Measurements from ENCODE around the gene TBX20. TPM values are rescaled to one million over a fixed set of nuclear protein-coding genes. Genes with fewer than 3 reads are reported as not detected.
"Not testable (repeated sequence)": the region's sequence is repeated elsewhere in the genome, so short reads cannot be mapped to it uniquely, and the experiment has no call there.

TBX20 gene
- total and polyA plus RNA-seq, 2 of the 8 experiments (the other 6 are each of a cell fraction or from before 2014, with no cell fraction given) = 0.08 to 0.26 TPM

- H3K27me3 ChIP-seq (replicated peaks in 1 of 4; ENCODE audit: control insufficient read depth in 3 of 4, extremely low read depth in 1 of 4, insufficient read depth in 3 of 4, low read length in 3 of 4); H4K20me1 ChIP-seq (replicated peaks in 1 of 2; ENCODE audit: control insufficient read depth in 1 of 2, insufficient read depth in 2 of 2, low read length in 2 of 2); H3K4me1 ChIP-seq (replicated peaks in 1 of 4; ENCODE audit: control insufficient read depth in 3 of 4, insufficient read depth in 4 of 4, low read length in 3 of 4); FAIRE-seq; H2BK5ac ChIP-seq (ENCODE audit: low read depth, low read length); H4K5ac ChIP-seq (ENCODE audit: insufficient read length, low read depth, low read length); H2AK5ac ChIP-seq (ENCODE audit: low read depth, low read length); H3K4me2 ChIP-seq (ENCODE audit: insufficient read depth in 1 of 2, low read depth in 2 of 2, low read length in 2 of 2); H3K4ac ChIP-seq (replicated peaks; ENCODE audit: insufficient read length, low read depth, low read length); H4K8ac ChIP-seq (ENCODE audit: extremely low read depth, insufficient read depth, low read length); H3K4me3 ChIP-seq (ENCODE audit: extremely low read depth in 1 of 4, insufficient read depth in 2 of 4, low read depth in 3 of 4, low read length in 4 of 4); H3K36me3 ChIP-seq (ENCODE audit: control insufficient read depth in 2 of 4, insufficient read depth in 4 of 4, low read length in 3 of 4); H2BK120ac ChIP-seq (replicated peaks; ENCODE audit: low read depth, low read length); H3K9me3 ChIP-seq (ENCODE audit: insufficient read depth in 2 of 2, low read depth in 1 of 2, low read length in 1 of 2); H3K79me1 ChIP-seq (ENCODE audit: low read depth, low read length); H2BK20ac ChIP-seq (ENCODE audit: low read length); H2BK15ac ChIP-seq (ENCODE audit: low read length); H2BK12ac ChIP-seq (ENCODE audit: low read depth, low read length); DNase-seq (ENCODE audit: low read depth in 1 of 2, low spot score in 2 of 2); POLR2A ChIA-PET (ENCODE audit: partially characterized antibody); H4K91ac ChIP-seq (replicated peaks; ENCODE audit: insufficient read length, low read length); H3K79me2 ChIP-seq (ENCODE audit: control insufficient read depth in 1 of 2, insufficient read depth in 2 of 2, low read length in 2 of 2); CTCF ChIA-PET (ENCODE audit: partially characterized antibody); H3K9ac ChIP-seq (replicated peaks in 1 of 4; ENCODE audit: extremely low read depth in 1 of 4, low read depth in 3 of 4, low read length in 3 of 4); H3K18ac ChIP-seq (ENCODE audit: extremely low read depth, low read length); H3K23ac ChIP-seq (ENCODE audit: insufficient read length); H2AFZ ChIP-seq (ENCODE audit: low read length); H3K14ac ChIP-seq (ENCODE audit: insufficient read length); H3K27ac ChIP-seq (ENCODE audit: low read depth, low read length); H3K56ac ChIP-seq (replicated peaks; ENCODE audit: insufficient read length, low read depth, low read length); H3K23me2 ChIP-seq (ENCODE audit: low read depth, low read length): not testable (repeated sequence)
- WGBS, 2 experiments (ENCODE audit: extremely low coverage in 1 of 2, insufficient coverage in 1 of 2, insufficient read length in 1 of 2, insufficient replicate concordance in 2 of 2, low coverage in 1 of 2, low lambda C conversion rate in 2 of 2, missing lambda C conversion rate in 1 of 2) = 95% methylated on average over 4 of the region's 5 CpGs; no CpG with 5 or more reads in 1 of the 2 experiments
These were observed 49.9 kb downstream of the TBX20 start for GRCh38 chr7:35204031-35204430.

GRCh38 chr7:35202353-35202752, 51.5 kb downstream of the TBX20 start:
- H3K9ac ChIP-seq (replicated peaks in 1 of 4; ENCODE audit: extremely low read depth in 1 of 4, low read depth in 3 of 4, low read length in 3 of 4); H3K56ac ChIP-seq (replicated peaks; ENCODE audit: insufficient read length, low read depth, low read length); H4K5ac ChIP-seq (ENCODE audit: insufficient read length, low read depth, low read length); H3K4ac ChIP-seq (replicated peaks; ENCODE audit: insufficient read length, low read depth, low read length); H3K27me3 ChIP-seq (replicated peaks in 1 of 4; ENCODE audit: control insufficient read depth in 3 of 4, extremely low read depth in 1 of 4, insufficient read depth in 3 of 4, low read length in 3 of 4); H3K79me1 ChIP-seq (ENCODE audit: low read depth, low read length); H4K91ac ChIP-seq (replicated peaks; ENCODE audit: insufficient read length, low read length); H3K9me3 ChIP-seq (ENCODE audit: insufficient read depth in 2 of 2, low read depth in 1 of 2, low read length in 1 of 2); H2BK12ac ChIP-seq (ENCODE audit: low read depth, low read length); H3K18ac ChIP-seq (ENCODE audit: extremely low read depth, low read length); FAIRE-seq; H2BK15ac ChIP-seq (ENCODE audit: low read length); H4K20me1 ChIP-seq (replicated peaks in 1 of 2; ENCODE audit: control insufficient read depth in 1 of 2, insufficient read depth in 2 of 2, low read length in 2 of 2); H3K4me3 ChIP-seq (ENCODE audit: extremely low read depth in 1 of 4, insufficient read depth in 2 of 4, low read depth in 3 of 4, low read length in 4 of 4); H2BK5ac ChIP-seq (ENCODE audit: low read depth, low read length); CTCF ChIA-PET (ENCODE audit: partially characterized antibody); POLR2A ChIA-PET (ENCODE audit: partially characterized antibody); H3K27ac ChIP-seq (ENCODE audit: low read depth, low read length); DNase-seq (ENCODE audit: low read depth in 1 of 2, low spot score in 2 of 2); H2BK20ac ChIP-seq (ENCODE audit: low read length); H3K23ac ChIP-seq (ENCODE audit: insufficient read length); H2AFZ ChIP-seq (ENCODE audit: low read length); H3K4me2 ChIP-seq (ENCODE audit: insufficient read depth in 1 of 2, low read depth in 2 of 2, low read length in 2 of 2); H3K36me3 ChIP-seq (ENCODE audit: control insufficient read depth in 2 of 4, insufficient read depth in 4 of 4, low read length in 3 of 4); H3K23me2 ChIP-seq (ENCODE audit: low read depth, low read length); H3K79me2 ChIP-seq (ENCODE audit: control insufficient read depth in 1 of 2, insufficient read depth in 2 of 2, low read length in 2 of 2); H2BK120ac ChIP-seq (replicated peaks; ENCODE audit: low read depth, low read length); H3K4me1 ChIP-seq (replicated peaks in 1 of 4; ENCODE audit: control insufficient read depth in 3 of 4, insufficient read depth in 4 of 4, low read length in 3 of 4); H2AK5ac ChIP-seq (ENCODE audit: low read depth, low read length); H3K14ac ChIP-seq (ENCODE audit: insufficient read length); H4K8ac ChIP-seq (ENCODE audit: extremely low read depth, insufficient read depth, low read length): not testable (repeated sequence)
- WGBS, 2 experiments (ENCODE audit: extremely low coverage in 1 of 2, insufficient coverage in 1 of 2, insufficient read length in 1 of 2, insufficient replicate concordance in 2 of 2, low coverage in 1 of 2, low lambda C conversion rate in 2 of 2, missing lambda C conversion rate in 1 of 2) = 73% methylated on average over 6 of the region's 6 CpGs; no CpG with 5 or more reads in 1 of the 2 experiments

Data from H1 (cell line).